GDM1 (cell line): ENCODE results near the gene E2F1.

ENCODE experiments used
- DNase-seq: peaks from one replicate; lab custom pipeline; 2025; lab: John Stamatoyannopoulos, UW

The E2F1 gene

DNA sequence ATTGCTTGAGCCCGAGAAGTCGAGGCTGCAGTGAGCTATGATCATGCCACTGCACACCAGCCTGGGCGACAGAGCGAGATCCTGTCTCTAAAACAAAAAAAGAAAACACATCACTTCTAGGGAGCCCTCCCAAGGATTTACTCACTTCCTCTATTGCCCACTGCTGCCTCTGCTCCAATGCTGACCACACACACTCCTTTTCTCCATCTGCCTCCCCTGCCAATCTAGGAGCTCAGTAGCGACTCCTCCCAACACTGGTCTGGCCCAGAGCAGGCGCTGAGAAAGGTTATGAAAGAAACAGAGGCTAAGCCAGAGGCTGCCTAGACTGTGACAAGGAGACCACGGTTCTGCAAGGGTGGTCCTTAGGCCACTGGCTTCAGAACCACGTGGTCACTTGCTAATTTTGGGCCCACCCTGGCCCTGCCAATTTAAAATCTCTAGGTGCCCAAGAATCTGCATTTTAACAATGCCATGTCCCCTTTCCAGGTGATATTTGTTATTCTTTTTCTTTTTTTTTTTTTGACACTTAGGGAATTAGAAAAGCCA lies 1.3 kb upstream of the E2F1 start:
- no peak for DNase-seq

DNA sequence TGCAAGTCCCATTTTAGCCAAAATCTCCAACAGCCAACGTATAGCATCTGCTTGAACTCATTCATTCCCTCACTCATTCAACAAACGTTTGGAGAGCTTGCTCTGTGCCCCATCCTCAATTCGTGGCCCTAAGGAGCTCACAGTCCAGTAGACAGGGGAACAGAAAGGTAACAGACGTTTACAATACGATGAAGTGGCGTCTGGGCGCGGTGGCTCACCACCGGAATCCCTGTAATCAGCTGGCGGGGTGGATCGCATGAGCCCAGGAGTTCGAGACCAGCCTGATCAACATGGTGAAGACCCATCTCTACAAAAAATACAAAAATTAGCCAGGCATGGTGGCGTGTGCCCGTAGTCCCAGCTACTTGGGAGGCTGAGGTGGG lies 790 bp upstream of the E2F1 start:
- DNase-seq: no peak

DNA sequence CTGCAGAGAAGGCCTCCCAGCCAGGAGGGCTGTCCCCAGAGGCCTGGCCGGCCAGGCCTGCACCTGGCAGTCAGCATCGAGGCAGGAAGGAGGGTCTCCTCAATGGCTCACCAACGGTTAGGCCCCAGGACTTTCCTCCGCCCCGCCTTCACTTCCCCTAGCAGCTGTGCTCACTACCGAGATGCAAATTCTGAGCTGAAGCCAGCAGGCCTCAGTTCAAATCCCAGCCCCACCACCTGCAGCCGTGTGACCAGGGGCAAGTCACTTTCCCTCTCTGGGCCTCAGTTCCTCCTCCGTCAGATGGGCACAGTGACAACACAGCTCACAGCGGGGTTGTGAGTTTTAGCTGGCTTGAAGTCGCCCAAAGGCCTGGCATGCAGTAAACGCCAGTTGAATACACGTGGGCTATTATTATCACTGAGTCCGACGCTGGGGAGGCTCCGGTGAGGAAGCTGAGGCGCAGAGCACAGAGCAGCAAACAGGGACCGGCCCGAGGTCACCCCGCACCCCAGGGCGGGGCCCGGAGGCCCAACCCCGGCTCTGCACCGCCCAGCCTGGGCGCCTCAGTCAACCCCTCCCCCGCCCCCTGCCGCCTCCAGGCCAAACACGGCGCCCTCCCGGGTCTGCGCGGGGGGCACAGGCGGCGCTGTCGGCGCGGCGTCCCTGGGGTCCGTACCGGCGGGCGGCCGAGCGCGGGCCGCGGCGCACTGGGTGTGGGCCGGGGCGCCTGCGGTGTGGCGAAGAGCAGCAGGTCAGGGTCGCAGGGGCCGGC lies 671 bp downstream of the E2F1 start:
- no peak for DNase-seq

DNA sequence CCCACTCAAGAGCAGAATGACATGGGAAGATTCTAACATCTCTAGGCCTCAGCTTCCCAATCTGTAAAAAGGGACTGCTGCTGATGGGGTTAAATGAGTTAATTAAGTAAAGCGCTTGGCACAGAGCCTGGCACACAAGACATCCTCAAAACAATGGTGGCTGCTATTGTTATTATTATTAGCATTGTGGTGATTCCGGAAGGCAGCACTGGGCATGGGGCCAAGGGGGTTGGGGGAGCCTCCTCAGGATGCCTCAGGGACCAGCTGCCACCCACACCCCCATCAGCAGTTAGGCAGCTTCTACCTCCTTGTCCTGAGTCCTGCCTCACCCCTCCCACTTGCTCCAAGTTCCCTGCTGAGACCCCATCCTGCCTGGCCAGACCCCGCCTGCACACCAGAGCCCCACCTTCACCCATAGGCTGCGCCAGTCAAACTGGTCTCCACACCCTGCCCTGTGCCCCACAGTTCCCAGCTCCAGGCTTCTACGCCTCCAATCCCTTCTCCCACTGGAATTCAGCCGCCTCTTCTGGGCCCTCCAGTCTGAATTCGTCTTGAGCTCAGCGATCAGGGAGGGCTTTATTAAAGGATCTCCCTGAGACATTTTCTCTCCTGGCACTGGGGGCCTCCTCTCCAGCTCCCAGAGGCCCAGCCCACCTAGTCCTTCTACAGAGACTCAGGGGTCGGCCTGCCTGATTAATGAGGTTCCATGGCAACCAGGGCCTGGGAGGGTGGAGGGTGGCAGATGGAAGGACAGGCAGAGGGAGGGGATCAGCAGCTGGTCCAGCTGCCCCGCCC lies 1.5 kb downstream of the E2F1 start:
- DNase-seq: no peak

DNA sequence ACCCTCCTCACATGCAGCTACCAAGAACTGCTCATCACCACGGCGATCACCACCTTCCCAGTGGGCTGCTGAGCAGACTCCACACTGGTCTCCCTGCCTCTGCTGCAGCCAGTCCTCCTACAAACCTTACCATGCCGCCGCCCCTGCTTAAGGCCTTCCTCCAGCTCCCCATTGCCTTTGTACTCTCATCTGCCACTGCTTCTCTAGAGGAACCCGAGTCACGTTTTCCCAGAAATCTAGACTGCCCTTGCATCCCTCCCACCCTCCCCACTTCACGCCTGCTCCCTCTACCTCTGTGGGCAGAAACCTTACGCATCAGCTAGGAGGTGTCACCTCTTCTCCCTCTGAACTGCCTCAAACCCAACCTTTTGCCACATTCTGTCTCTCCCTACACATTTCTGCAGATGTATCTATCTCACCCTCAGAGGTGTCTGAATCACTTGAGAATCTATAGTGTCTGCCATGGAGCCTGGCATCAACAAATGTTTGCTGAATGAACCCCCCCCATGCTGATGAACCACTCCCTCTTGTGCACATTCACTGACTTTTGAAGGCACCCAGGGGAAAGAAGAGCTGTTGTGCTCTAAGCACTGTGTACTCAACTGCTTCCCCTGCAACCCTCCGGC lies 4.3 kb downstream of the E2F1 start:
- no peak for DNase-seq

DNA sequence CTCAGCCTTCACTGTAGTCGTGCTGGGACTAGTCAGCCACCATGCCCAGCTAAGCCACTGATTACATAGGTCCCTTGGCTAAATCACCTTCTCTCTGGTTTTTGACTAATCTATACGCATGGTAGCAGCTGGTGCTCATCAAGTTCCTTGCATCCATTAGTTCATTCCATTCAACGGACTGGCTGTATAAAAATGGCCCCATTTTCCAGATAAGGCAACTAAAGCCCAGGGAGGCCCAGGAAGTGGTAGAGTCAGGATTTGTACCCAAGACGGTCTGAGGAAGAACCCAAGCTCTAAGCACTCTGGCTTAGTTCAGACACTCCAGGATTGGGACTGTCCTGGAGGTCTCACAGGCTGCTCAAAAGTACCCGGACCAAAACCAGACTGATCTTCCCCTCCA lies 4.9 kb downstream of the E2F1 start:
- no peak for DNase-seq

DNA sequence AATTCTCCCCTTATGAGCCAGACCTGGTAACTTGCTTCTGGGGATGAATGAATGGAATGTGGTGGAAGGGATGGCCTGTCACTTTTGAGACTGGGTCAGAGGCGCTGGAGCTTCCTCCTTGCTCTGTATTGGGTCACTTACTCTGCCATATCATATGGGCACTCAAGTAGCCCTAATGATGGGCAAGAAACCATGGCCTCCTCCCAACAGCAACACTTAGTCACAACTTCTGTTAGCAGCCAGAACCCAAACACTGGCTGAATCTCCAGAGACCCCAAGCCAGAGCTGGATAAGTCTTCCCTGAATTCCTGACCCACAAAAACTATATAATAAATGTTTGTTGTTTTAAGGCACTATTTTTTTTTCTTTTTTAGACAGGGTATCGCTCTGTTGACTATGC lies 5.5 kb downstream of the E2F1 start:
- DNase-seq: no peak

DNA sequence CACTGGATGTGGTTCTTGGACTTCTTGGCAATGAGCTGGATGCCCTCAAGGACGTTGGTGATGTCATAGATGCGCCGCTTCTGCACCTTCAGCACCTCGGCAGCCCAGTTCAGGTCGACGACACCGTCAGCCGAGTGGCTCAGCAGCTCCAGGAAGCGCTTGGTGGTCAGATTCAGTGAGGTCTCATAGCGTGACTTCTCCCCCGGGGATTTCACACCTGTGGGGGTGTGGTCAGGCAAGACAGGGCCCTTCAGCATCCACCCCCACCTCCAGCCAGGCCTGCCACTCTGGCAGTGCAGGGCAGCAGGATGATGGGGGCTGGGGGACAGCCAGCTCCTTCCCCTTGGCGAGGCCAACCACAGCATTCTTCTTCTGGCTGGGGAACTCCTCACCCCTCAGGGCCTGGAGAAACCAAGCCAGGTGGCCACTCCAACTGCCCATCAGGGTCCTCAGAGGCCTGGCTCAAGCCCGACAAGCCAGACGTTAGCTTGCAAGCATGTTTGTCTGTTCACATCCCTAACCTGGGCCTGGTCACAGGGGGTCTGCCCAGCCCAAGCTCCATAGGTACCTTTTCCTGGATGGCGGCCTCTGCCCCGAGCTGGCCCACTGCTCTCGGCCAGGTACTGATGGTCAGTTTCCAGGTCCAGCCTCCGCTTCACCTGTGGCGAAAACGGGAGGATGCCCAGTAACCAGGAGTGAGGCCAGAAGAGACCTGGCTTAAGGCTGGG lies 6.3 kb downstream of the E2F1 start:
- no peak for DNase-seq

DNA sequence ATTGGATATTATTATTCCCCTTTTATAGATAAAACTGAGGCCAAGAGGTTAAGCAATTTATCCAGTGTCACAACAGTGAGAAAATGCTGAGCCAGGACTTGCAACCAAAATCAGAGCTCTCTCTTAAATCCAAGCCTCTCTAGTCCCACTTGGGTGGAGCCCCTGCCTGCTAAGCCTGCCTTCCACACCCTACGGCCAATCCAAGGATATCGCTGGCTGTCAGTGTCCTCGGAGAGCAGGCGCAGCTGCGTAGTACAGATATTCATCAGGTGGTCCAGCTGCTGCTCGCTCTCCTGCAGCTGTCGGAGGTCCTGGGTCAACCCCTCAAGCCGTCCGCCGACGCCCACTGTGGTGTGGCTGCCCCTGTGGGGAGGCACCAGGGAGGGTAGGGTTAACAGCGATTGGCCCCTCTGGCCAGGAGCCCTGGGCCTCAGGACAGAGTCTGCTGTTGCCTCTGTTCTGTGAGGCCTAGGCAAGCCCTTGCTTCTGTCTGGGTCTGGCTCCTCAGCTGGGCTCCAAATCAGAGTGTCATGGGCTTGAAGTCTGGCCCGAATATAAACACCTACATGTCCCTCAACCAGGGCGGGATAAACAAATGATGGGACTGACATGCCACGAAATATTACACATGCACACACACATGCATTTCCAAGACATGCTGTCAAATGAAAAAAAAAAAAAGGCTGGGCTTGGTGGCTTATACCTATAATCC lies 8.0 kb downstream of the E2F1 start:
- no peak for DNase-seq

DNA sequence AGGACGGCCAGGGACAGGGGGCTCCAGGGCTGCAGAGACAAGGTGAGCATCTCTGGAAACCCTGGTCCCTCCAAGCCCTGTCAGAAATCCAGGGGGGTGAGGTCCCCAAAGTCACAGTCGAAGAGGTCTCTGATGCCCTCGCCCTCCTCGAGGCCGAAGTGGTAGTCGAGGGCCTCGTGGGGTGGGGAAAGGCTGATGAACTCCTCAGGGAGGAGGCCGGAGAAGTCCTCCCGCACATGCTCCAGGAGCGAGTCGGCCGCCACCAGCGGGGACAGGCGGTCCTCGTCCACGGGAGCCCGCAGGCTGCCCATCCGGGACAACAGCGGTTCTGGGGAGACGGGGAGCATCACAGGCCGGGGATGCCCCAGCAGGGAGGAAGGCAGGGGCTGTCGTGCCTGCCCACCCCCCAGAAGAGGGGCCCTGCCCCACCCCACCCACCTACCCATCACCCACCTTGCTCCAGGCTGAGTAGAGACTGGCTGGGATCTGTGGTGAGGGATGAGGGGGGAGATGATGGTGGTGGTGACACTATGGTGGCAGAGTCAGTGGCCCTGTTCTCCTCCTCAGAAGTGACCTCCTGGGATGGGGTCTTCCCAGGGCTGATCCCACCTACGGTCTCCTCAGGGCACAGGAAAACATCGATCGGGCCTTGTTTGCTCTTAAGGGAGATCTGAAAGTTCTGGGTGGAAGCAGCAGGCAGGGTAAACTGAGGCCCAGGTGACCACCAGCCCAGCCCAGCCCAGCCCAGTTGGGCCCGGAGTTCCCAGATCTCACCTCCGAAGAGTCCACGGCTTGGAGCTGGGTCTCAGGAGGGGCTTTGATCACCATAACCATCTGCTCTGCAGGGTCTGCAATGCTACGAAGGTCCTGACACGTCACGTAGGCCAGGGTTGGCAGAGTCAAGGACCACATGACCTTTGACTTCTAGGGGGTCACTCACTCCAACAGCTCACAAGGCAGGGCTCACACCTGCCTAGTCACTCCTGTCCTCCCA lies 9.2 kb downstream of the E2F1 start:
- no peak for DNase-seq

DNA sequence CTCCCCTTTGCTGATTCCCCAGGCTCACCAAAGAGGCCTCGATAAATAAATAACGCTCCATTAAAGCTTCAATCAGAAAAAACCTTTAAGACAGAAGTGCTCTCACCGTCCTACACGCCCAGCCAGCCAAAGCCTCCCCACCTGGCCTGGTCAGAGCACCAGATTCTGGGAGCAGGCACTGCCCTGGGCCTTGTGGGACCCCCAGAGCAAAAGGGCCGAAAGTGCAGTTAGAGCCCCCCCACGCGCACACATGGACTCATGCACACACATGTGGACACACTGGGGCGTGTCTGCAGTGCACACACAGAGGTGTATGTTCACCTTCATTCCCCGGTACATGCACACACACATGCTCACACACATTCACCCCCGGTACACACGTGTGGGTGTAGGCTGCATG lies 10.1 kb downstream of the E2F1 start:
- no peak for DNase-seq

DNA sequence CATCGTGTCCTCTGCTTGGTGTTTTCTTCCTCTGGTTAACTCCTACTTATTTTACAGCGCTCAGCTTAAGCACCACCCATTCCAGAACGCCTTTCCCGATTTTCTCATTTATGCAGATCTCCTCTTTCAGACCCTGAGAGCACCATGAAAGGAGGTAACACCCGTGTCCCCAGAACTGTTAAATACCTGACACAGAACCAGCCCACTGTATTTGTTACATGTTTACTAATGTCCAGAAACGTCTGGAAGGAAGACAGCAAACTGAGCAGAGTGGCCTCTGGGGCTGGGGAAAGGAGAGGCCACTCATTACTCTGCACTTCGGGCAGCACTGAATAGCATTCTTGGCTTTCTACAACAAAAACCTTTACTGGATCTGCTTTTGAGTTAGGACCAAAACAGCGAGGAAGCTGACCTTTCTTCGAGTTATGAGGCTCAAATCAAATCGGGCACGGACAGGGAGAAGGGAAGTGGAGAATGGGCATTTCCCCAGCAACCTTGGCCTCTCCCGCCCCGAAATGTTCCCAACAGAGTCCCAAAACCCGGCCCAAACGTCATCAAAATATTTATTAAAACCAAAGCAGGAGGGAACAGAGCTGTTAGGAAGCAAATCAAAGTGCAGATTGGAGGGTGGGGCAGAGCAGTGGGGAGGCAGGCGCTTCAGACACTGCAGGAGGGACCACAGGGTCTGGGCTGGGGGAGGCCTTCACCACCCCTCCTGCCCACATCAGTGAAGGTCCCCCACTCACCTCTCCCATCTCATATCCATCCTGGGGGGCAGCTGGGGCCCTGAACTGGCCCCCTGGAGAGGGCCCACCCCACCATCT lies 10.8 kb downstream of the E2F1 start:
- no peak for DNase-seq

DNA sequence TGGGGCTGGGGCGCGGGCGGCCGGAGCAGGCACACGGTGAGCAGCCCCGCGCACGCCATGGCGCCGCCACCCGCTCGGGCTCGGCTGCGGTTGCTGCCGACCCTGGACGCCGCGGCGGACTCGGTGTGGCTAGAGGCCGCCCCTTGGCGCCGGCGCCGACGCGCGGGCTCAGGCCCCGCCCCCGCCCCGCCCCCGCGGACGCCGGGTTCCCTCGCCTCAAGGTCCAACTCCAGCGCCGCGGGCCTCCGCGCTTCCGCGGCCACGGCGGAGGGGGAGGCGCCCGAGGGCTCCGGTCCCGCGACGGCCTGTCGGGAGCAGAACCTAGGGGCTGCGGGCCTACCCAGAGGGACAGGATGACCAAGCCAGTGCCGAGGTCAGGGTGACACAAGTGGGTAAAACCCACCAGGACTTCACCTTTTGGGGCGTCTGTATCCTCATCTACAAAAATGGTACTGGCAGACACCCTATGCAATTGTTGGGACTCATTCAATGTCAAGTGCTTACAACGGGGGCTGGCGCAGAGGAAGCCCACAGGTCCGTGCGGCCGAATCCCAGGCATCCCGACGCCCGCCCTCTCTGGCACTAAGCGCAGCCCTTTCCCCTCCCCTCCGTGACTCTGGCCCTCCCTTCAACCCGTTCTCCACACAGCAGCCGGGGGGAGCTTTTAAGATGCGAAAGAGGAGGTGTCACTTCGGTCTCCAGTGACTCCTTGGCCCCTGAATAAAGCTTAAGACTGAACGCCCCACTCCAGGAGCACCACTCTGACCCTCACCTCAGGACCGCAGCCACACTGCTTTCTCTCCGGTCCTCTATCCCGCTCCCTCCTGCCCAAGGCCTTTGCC lies 11.7 kb downstream of the E2F1 start, which contains the start of gene NECAB3:
Gene NECAB3, minus strand, starts transcription at position 135 of the 842 bp plus-strand sequence. Its CDS starts 76 bp downstream, at position 59.
- DNase-seq: peak; percentile 54

DNA sequence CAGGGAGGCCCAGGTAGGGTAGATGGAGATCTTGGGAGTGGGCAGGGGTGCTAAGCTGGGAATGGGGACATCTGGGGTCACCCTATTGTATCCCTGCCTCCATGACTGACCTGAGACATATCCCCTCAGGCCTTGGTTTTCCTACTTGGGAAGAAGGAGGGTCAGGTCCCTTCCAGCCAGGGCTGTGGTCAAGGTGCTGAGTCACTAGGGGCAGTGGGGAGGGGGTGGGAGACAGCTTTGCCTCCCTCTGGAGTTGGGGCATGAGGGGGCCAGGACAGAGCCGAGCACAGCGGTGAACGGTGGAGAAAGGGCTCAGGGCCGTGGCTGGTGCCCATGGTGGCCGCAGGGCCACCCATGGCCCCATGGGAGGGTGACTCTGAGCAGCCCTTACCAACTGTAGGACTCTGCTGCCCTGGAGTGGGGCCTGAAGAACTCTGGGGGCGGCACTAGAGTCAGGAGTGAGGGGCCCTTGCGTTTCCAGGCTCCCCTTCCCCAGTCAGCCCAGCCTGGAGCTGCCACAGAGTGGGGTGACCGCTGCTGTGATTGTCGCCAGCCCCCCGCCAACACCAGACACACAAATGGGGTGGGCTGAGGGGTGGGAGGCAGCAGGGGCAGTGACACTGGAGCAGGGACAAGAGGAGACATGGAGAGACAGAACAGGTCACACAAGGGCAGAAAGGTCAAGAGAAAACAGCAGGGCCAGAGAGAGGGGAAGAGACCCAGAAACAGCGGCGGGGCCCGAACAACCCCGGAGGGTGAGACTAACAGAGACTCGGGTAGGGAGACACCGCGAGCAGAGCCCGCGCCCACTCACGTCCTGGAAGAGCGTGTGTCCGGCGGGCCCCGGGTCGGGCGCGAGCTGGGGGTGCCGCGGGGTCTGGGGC lies 12.5 kb downstream of the E2F1 start:
- DNase-seq: no peak

DNA sequence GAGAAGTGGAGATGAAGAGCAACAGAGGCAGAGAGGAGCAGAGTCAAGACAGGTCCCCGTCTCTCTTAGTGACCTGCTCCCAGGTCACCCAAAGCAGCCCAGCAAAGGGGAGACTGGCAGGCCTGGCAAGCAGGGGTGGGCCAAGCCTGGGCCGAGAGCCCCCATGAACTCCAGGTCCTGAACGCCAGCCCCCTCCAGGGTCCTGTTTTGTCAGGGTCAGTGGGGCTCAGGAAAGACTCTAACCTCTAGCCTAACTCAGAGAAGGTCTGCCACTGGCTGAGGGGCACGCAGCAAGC lies 13.1 kb downstream of the E2F1 start:
- DNase-seq: no peak

DNA sequence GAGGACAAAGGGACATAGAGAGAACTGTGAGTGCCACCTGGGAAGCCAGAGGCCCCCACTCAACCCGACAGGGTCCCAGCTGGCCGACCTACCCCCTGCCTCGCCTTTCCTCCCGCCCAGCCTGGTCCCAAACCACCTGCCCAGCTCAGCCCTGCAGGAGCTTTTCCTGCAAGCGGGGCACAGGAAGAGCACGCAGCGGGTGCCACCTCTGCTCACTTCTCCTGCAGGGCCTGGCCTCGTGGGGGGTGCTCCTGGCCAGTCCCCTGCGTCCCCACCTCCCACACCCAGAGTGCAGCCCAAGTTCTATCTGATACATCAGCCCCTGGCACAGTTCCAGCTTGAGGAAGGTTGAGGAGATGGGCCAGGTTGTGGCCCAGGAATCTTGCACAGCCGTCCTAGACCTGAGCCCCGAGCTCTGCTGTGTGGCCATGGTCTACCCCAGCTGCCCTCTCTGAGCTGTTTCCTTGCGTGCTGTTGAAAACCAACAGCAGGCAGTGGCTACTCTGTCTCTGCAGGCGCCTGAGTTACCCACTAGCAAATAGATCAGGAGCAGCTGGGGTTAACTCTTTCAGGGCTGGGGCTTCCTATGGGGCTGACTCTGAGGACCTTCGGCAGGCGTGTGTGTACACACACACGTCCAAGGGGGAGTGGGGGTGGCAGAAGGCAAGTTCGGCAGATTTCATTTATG lies 13.6 kb downstream of the E2F1 start:
- no peak for DNase-seq
